ENCODE results near the gene CLCA4. TPM values are rescaled to one million over a fixed set of nuclear protein-coding genes. Genes with fewer than 3 reads are reported as not detected.

CLCA4 gene
- total and polyA plus RNA-seq, 2 experiments from 2014 or later, result not detected

DNA sequence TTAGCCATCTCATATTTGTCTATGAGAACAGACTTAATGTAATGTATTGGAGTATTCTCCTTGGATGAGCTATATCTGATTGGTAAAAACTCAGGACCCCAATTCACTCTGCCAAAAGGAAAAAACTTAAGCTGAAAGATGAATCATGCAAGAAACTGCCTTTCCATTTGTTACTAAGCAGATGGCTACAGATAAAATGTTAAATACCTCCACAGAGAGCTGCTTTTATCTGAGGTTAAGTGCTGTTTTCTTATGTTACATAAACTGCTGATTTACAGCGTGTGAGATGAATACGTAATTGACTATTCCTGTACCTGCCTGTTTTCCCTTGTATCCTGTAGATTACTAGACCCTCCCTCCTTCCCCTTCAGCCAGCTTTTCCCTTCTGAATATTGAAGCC is 49.3 kb downstream of the CLCA4 start:
- no peak overlapping the region for H3K27ac Mint-ChIP-seq
- H3K4me1 Mint-ChIP-seq, result no peaks in the 10 kb centered on the region

More for the DNA sequence above, 49.3 kb downstream of the CLCA4 start:
- Mint-ChIP-seq H3K4me3 (no peak overlapping the region), H3K27me3 (ENCODE audit: insufficient read depth, low read depth, poor library complexity) (peaks cover 1% of the 10 kb centered on the region), H3K36me3 (ENCODE audit: low read depth) (peaks cover 16% of the 10 kb centered on the region), H3K9me3 (peaks cover 22% of the 10 kb centered on the region)
- H3K79me2 ChIP-seq (replicated peaks; ENCODE audit: insufficient read depth), result no peaks in the 10 kb centered on the region
- no peak overlapping the region for H2AFZ ChIP-seq
- H3K27ac ChIP-seq (ENCODE audit: low read depth), result no peak overlapping the region
- TF ChIP-seq STAT1 (IDR thresholded peaks at IDR 0.05; ENCODE audit: unreplicated experiment) (no peak), EZH2phosphoT487 (IDR thresholded peaks at IDR 0.05; ENCODE audit: unreplicated experiment) (no peak), ZNF114 (CRISPR knock-in tag; IDR thresholded peaks at IDR 0.05) (no peak), EZH2 (IDR thresholded peaks at IDR 0.05; ENCODE audit: low read depth, unreplicated experiment) (no peak), JUNB (IDR thresholded peaks at IDR 0.05; ENCODE audit: unreplicated experiment) (no peak), POLR2AphosphoS5 (IDR thresholded peaks at IDR 0.05; ENCODE audit: low read depth) (no peak), ZNF331 (CRISPR knock-in tag; IDR thresholded peaks at IDR 0.05; ENCODE audit: low read depth) (no peak), CREB1 (CRISPR knock-in tag; IDR thresholded peaks at IDR 0.05; ENCODE audit: low read depth) (no peak), NANOG (IDR thresholded peaks at IDR 0.05; ENCODE audit: borderline replicate concordance) (no peak)
- TF ChIP-seq, protein P1, sequence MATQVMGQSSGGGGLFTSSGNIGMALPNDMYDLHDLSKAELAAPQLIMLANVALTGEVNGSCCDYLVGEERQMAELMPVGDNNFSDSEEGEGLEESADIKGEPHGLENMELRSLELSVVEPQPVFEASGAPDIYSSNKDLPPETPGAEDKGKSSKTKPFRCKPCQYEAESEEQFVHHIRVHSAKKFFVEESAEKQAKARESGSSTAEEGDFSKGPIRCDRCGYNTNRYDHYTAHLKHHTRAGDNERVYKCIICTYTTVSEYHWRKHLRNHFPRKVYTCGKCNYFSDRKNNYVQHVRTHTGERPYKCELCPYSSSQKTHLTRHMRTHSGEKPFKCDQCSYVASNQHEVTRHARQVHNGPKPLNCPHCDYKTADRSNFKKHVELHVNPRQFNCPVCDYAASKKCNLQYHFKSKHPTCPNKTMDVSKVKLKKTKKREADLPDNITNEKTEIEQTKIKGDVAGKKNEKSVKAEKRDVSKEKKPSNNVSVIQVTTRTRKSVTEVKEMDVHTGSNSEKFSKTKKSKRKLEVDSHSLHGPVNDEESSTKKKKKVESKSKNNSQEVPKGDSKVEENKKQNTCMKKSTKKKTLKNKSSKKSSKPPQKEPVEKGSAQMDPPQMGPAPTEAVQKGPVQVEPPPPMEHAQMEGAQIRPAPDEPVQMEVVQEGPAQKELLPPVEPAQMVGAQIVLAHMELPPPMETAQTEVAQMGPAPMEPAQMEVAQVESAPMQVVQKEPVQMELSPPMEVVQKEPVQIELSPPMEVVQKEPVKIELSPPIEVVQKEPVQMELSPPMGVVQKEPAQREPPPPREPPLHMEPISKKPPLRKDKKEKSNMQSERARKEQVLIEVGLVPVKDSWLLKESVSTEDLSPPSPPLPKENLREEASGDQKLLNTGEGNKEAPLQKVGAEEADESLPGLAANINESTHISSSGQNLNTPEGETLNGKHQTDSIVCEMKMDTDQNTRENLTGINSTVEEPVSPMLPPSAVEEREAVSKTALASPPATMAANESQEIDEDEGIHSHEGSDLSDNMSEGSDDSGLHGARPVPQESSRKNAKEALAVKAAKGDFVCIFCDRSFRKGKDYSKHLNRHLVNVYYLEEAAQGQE (IDR thresholded peaks at IDR 0.05; ENCODE audit: unreplicated experiment), result no peak
- TF ChIP-seq, protein P2, sequence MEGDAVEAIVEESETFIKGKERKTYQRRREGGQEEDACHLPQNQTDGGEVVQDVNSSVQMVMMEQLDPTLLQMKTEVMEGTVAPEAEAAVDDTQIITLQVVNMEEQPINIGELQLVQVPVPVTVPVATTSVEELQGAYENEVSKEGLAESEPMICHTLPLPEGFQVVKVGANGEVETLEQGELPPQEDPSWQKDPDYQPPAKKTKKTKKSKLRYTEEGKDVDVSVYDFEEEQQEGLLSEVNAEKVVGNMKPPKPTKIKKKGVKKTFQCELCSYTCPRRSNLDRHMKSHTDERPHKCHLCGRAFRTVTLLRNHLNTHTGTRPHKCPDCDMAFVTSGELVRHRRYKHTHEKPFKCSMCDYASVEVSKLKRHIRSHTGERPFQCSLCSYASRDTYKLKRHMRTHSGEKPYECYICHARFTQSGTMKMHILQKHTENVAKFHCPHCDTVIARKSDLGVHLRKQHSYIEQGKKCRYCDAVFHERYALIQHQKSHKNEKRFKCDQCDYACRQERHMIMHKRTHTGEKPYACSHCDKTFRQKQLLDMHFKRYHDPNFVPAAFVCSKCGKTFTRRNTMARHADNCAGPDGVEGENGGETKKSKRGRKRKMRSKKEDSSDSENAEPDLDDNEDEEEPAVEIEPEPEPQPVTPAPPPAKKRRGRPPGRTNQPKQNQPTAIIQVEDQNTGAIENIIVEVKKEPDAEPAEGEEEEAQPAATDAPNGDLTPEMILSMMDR (conservative IDR thresholded peaks at IDR 0.05; ENCODE audit: low read depth in 2 of 2), result no peak
- TF ChIP-seq, protein P3, sequence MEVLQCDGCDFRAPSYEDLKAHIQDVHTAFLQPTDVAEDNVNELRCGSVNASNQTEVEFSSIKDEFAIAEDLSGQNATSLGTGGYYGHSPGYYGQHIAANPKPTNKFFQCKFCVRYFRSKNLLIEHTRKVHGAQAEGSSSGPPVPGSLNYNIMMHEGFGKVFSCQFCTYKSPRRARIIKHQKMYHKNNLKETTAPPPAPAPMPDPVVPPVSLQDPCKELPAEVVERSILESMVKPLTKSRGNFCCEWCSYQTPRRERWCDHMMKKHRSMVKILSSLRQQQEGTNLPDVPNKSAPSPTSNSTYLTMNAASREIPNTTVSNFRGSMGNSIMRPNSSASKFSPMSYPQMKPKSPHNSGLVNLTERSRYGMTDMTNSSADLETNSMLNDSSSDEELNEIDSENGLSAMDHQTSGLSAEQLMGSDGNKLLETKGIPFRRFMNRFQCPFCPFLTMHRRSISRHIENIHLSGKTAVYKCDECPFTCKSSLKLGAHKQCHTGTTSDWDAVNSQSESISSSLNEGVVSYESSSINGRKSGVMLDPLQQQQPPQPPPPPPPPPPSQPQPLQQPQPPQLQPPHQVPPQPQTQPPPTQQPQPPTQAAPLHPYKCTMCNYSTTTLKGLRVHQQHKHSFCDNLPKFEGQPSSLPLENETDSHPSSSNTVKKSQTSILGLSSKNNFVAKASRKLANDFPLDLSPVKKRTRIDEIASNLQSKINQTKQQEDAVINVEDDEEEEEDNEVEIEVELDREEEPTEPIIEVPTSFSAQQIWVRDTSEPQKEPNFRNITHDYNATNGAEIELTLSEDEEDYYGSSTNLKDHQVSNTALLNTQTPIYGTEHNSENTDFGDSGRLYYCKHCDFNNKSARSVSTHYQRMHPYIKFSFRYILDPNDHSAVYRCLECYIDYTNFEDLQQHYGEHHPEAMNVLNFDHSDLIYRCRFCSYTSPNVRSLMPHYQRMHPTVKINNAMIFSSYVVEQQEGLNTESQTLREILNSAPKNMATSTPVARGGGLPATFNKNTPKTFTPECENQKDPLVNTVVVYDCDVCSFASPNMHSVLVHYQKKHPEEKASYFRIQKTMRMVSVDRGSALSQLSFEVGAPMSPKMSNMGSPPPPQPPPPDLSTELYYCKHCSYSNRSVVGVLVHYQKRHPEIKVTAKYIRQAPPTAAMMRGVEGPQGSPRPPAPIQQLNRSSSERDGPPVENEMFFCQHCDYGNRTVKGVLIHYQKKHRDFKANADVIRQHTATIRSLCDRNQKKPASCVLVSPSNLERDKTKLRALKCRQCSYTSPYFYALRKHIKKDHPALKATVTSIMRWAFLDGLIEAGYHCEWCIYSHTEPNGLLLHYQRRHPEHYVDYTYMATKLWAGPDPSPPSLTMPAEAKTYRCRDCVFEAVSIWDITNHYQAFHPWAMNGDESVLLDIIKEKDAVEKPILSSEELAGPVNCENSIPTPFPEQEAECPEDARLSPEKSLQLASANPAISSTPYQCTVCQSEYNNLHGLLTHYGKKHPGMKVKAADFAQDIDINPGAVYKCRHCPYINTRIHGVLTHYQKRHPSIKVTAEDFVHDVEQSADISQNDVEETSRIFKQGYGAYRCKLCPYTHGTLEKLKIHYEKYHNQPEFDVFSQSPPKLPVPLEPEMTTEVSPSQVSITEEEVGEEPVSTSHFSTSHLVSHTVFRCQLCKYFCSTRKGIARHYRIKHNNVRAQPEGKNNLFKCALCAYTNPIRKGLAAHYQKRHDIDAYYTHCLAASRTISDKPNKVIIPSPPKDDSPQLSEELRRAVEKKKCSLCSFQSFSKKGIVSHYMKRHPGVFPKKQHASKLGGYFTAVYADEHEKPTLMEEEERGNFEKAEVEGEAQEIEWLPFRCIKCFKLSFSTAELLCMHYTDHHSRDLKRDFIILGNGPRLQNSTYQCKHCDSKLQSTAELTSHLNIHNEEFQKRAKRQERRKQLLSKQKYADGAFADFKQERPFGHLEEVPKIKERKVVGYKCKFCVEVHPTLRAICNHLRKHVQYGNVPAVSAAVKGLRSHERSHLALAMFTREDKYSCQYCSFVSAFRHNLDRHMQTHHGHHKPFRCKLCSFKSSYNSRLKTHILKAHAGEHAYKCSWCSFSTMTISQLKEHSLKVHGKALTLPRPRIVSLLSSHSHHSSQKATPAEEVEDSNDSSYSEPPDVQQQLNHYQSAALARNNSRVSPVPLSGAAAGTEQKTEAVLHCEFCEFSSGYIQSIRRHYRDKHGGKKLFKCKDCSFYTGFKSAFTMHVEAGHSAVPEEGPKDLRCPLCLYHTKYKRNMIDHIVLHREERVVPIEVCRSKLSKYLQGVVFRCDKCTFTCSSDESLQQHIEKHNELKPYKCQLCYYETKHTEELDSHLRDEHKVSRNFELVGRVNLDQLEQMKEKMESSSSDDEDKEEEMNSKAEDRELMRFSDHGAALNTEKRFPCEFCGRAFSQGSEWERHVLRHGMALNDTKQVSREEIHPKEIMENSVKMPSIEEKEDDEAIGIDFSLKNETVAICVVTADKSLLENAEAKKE (CRISPR knock-in tag; IDR thresholded peaks at IDR 0.05), result no peak
- TF ChIP-seq, protein P4, sequence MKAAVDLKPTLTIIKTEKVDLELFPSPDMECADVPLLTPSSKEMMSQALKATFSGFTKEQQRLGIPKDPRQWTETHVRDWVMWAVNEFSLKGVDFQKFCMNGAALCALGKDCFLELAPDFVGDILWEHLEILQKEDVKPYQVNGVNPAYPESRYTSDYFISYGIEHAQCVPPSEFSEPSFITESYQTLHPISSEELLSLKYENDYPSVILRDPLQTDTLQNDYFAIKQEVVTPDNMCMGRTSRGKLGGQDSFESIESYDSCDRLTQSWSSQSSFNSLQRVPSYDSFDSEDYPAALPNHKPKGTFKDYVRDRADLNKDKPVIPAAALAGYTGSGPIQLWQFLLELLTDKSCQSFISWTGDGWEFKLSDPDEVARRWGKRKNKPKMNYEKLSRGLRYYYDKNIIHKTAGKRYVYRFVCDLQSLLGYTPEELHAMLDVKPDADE (IDR thresholded peaks at IDR 0.05), result no peak
- H3K27me3 ChIP-seq (ENCODE audit: insufficient read depth), result no peaks in the 10 kb centered on the region
- H3K36me3 ChIP-seq (ENCODE audit: insufficient read depth), result peaks cover 5% of the 10 kb centered on the region; the same call in 1 of the 2 replicates
- H3K4me2 ChIP-seq, result no peak overlapping the region
- no peaks in the 10 kb centered on the region for H3F3A ChIP-seq (replicated peaks; ENCODE audit: low read depth)
- ATAC-seq (no peak), DNase-seq (ENCODE audit: low spot score) (no peak)
- no peaks in the 10 kb centered on the region for H3K4me1 ChIP-seq (ENCODE audit: insufficient read depth)
- no peak overlapping the region for H3K4me3 ChIP-seq
- no peaks in the 10 kb centered on the region for H4K20me1 ChIP-seq (replicated peaks; ENCODE audit: insufficient read depth)
- peaks cover 17% of the 10 kb centered on the region; the same call in 1 of the 2 replicates for H3K9me2 ChIP-seq (ENCODE audit: insufficient read depth)

All from GM23338 (cell line).